ENCODE data around the gene MORN5.

Gene MORN5

DNA sequence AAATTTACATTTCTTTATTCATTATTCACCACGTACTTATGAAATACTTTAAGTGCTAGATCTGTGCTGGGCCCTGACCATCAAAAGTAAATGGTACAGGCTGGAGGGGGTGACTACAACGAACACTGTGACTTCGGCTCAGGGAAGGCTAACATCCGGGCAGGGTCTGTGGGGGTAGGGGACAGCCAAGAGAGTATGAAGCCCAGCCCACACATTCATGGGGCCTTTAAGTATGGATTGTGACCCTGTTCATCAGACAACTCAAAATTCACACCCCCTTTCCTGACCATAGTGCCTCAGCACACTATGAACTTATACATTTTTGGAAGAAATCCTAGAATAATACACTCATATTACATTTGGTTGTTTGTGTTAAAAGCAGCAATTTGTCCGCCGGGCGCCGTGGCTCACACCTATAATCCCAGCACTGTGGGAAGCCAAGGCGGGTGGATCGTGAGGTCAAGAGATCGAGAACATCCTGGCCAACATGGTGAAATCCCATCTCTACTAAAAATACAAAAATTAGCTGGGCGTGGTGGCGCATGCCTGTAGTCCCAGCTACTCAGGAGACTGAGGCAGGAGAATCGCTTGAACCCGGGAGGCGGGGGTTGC, 33.3 kb downstream of the MORN5 start:
- DNase-seq = no peak

DNA sequence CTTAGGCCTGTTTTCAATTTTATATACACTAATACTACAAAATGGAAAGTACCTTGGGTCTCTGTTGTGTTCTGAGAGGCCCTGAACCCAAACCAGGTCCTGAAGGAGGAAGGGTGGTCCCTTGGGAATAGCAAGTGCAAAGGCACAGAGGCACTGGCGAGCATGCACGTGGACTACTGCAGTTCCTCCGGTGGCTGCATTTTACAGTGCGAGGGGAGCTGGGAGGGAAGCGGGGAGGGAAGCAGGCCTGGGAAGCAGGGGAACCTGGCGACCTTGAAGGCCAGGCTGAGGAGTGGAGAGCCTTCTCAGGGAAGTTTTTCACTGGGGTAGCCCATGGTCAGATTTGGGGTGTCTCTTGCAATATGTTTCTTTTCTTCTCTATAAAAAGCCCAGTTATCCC, 33.9 kb downstream of the MORN5 start:
- no peak for DNase-seq

DNA sequence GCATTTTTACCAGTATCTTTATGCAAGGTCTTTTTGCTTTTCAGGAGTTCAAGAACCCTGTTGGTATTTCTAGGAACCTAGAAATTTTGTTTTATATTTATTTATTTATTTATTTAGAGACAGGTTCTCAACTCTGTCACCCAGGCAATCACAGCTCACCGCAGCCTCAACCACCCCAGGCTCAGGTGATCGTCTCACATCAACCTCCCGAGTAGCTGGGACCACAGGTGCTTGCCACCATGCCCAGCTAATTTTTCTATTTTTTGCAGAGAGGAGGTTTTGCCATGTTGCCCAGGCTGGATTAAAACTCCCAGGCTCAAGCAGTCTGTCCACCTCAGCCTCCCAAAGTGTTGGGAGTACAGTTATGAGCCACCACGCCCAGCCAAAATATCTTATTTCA, 36.2 kb downstream of the MORN5 start:
- no peak for DNase-seq

DNA sequence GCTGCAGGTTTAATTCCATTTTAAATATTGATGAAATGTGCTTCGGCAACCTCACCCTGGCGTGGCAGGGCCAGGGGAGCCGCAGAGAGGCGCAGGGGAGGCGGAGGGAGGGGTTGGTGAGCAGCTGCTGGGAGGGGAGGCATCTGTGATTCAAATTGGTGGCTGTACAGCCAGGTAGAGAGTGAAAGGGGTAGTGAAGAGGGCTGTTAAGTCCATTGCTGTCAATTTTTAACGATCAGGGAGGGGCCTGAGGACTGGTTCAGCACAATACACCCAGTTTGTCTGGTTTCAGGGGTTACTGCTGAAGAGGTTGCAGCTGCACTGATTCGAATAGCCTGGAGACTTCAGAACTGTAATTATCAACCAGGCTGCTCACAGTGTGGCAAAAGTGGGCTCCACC, 37.7 kb downstream of the MORN5 start:
- no peak for DNase-seq

DNA sequence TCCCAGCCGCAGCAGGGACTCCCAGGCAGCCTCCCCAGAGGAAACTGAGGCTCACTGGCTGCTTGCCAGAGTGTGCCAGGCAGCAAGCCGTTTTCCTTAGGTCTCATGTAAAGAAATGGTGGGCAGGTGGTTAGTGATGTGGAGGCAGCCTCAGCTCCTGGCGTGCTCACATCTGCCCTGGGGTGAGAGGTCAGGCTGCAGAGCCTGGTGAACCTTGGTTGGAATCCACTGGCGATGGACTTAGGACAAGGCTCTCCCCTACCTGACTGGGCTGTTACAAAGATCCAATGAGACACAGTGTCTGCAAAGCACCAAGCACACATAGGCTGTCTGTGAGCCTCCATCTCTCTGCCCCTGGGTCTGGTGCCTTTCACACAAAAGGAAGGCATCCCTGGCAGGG, 38.2 kb downstream of the MORN5 start:
- no peak for DNase-seq

DNA sequence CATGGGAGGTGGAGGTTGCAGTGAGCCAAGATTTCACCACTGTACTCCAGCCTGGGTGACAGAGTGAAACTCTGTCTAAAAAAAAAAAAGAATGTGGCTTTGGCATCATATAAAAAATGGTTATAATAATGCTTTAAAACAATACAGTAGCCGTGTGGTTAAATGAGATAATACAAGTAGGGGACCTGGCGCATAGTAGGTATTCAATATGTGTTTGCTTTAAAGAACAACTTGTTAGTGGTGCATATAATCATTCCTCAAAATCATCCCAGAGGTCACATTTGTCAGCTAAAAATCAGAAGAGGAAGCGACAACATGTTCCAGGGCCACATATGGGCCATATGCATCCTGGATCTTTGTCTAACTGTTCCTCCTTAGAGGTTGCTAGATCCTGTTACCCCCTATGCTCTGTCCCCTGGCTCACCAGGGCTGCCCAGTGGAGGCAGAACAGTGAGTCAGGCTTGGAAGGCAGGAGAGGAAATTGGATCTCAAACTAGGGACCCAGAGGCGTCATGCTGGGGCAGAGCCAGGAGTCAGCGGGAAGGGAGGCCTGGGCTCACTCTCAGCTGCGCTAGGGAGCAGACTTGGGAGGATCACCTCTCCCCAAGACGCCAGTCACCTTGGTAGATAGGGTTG, 41.4 kb downstream of the MORN5 start:
- no peak for DNase-seq

DNA sequence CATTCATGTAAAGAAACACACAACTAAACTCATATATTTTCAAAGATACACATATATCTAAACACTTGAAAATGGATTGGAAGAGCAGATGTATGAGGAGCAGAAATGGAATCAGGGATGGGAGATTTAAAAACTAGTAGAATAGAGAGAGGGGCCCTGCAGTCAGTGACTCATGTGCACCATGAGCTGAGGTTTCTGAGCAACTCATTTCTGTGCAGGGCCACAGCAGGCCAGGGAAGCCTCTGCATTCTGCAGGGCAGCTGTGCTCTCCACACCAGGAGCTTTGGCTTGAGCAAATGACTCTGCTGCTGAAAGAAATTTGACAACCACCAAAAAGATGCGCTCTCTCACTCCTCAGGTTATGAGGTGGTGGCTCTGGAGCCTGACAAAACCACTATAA, 41.9 kb downstream of the MORN5 start:
- no peak for DNase-seq

DNA sequence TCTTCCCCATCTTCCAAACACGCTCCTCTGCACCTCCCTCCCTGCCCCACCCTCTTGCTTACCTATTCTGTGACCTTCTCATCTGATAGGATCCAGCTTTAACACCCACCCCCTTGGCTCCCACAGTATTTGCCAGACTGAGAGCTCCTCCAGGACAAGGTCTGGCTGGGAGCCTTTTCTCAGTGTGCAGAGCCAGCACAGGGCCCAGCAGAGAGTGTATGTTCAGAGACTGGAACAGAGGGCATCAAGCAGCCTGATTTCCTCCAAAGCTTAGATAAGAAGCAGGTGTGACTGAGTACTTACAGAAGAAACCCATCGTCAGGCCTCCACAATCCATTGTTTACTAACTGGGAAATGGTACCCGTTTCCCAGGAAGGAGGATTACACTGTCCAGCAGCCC, 42.4 kb downstream of the MORN5 start:
- DNase-seq = no peak

DNA sequence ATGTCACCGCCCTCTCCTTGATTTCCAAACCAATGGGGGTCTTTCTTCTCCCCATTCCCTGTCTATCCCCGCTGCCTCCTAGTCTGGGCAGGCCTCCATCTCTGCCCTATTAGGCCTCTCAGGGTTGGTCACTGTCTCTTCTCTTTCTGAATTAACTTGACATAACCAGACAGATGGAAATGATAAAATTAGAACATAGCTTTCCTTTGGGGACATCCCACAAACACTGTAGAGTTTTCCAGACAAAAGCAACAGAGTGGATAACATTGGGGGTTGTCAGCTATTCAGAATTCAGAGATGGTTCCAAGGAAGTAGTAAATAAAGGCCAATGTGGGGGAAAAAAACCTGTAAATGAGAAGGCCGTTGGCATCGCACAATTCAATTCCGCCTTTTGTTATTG, 44.3 kb downstream of the MORN5 start:
- DNase-seq = no peak

DNA sequence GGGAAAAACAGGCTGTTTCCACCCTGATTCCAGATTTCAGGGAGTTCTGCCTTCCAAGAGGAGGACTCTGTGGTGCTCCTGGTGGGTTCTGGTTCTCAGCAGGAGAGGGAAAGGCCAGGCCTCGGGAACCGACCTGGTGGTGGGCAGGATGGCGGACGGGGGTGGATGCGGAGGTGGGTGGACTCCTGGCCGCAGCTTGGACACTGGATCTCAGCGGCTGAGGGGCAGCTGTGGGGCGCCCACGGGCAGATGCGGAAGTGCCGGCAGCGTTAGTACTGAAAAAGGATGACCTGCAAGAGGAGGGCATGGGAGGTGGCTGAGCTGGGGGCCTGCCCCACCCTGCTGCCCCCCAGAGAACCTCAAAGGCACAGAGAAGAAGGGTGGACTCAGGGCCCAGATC, 44.8 kb downstream of the MORN5 start:
- no peak for DNase-seq

DNA sequence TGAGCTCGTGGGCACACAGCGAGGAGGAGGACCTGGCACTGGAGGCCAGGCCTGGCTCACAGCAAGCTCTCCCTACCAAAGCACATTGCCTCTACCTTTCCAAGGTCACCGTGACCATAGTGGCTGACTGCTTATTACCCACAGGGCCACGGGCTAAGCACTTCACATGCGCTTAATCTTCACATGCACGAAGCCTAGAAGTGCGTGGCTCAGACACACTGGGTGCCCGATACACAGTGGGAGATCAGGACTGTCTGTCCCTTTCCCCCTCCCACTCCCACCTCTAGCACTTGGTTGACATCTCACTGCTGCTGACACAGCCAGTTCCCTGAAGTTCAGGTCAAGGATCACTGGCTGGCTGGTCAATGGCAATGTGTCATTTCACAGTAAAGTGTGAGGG, 45.5 kb downstream of the MORN5 start:
- DNase-seq = no peak

DNA sequence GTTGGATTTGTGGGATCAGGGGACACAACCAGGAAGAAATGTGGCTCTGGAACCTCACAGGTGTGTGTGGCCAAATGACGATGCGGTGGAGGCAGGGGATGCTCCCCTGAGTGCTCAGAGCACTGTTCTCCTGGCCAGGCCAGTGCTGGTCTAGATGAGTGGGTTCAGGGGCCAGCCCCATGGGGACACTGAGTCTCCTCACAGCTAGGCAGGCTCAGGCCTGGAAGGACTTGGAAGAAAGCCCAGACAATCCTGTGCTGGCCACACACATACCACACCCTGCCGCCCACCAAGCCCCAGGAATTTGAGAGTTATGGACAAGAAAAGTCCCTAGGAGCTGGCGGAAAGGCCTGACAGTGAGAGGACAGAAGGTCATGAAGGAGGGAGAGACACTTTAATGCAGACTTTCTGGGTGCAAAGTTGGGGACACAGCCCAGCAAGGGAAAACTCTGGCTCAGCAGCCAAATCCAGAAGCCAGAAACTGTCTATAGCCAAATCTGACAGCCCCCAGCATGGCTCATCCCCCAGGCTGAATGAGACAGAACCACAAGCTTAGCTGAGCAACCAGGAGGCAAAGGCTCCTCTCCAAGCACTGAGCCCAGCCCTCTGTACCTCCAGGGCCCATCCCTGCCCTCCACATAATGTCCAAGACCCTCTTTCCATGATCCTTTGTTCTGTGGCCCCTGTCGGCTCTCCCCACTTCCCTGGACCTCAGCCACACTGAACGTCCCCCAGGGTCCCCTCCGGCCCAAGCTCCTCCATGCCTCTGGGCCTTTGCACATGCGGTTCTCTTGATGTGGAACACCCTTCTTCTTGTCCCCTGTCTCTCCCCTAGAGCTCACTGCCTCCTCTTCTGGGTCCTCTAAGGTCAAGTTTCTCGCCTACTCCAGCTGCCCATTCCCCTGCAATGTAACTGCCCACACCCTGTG, 46.7 kb downstream of the MORN5 start:
- DNase-seq = no peak

DNA sequence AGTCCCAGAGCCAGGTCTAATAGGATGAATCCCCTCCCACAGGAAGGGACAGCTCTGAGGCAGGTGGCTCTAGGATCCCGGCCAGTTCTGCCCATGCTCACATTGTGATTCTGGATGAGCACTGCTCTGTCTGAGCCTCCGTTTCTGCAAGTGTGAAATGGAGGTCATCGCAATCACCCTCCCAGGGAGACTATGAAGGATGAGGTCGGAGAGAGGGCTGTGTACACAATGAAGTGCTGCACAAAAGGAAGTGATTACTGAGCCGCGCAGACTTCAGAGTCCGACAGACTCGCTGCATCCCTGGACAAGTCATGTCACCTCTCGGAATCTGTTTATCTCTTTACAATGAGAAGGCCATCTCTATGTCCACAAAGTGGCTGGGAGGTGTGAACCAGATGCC, 47.4 kb downstream of the MORN5 start:
- DNase-seq = no peak

DNA sequence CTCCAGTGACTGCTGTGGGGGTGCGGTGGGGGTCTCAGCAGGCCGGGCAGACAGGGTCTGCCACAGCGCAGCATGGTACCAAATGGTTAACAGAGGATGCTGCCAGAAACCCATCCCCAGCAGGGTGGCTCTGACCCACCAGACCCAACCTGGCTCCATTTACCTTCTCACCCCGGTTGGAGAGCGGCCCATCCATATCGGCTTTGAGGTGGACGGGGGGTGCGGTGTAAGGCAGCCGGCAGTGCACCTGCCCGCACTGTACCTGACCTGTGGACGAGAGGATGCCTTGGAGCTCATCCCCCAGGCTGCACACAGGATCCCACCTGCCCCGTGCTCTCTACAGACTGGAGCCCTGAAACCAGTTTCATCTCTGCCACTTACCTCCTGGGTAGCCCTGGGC, 49.7 kb downstream of the MORN5 start:
- no peak for DNase-seq

DNA sequence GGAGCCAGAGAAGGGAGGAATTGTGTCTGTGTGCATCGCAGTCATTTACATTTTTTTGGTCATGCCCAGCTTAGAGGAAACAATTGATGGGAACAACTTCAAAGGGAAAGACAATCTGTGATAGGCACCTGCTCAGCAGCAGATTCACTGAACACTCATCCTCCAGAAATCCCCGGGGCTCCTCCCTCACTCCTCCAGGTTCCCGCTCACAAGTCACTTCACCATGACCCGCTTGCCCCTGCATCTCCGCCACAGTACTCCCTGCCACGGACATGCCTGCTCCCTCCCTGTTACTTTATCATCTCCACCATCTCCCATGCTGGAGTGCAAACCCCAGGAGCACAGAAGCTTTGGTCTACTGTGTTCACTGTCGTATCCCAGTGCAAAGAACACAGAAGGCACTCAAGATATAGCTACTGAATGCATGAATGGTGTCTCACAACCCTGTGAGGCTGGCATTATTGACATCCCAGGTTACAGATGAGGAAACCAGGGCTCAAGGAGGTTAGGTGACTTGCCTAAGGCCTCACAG, 52.8 kb downstream of the MORN5 start:
- DNase-seq = no peak

DNA sequence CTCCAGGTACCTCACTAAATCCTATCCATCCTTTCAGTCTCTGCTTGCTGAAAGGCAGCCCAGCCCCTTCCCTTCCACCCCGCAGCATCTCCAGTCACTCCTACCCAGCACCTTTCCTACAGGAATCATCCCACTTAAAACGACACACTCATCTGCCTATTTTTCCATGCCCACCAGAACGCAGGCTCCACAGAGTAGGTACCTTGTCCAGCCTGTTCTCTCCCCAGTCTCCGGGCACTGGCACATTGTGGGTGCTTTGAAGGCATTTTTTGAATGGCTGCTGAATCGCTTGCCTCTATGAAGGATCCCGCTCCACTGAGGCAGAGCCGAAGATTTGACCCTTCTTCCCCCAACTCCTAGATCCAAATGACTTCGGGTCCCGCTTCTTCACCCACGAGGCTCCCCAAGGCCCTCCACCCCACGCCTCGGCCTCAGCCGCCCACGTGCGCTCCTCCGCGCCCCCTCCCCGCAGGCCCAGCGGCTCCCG, 53.4 kb downstream of the MORN5 start:
- no peak for DNase-seq

DNA sequence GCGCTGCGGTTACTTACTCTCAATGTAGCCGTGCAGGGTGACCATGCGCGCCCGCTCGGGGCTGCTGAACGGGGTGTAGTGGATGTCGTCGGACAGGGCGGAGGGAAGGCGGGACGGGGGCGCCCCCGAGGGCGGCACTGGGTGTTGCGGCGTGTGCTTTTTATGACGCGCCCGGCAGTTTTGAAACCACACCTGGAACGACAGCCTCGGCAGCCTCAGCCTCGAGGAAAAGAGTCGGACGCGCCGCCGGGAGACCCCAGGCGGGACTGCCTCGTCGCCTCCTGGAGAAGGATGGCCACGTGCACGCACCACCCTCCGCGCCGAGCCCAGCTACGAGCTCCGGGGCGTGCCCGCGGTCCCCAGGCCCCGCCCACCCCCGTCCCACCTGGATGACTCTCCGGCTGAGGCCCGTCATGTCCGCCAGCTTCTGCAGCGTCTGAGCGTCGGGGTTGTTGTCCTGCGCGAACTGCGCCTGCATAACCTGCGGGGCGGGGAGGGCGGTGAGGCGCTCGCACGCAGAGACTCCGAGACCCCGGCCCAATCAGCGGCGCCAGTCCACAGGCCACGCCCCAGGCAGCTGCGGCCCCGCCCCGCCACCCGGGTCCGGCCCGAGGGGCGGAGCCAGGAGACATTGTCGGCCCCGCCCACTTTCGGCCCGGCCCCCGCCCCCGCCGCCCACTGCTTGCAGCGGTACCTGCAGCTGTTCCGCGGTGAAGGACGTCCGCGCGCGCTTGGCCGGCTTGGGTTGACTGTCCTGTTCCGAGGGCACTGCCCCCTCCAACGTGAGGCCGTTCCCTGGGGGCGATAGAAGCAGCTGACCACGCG, 54.1 kb downstream of the MORN5 start:
- no peak for DNase-seq

DNA sequence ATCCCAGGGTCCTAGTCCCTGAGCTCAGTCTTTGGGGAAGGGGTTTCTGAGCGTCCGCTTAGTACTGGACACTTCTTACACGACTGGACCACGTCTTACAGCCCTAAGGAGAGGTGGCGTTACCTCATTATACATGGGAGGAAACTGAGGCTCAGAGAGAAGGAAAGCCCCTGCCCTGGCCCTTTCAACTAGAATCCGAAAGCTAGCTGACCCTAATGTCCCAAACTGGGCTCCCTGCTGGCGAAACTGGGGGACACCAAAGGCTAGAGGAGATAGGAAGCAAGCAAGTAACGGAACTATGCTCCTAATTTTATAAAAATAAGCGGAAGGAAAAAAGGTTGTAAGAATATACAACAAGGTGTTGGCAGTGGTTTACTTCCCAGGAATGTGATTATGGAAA, 54.8 kb downstream of the MORN5 start:
- no peak for DNase-seq

DNA sequence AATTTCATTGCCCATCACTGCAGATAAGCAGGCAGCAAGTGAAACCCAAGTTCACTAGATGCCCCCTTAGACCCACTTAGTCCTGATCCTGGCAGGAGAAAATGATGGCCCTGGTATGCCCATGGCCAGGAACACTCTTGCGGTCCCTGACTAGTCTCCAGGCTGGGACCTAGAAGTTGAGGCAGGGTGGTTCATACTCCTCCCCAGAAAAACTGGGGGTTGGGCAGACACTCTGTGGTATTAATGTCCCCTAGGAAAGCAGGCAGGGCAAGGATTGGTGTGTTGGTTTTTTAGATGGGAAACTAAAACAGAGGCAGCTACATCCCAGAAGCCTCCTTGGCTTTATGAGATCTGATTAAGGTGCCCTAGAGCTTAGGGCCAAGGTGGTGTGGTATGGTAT, 56.0 kb downstream of the MORN5 start:
- no peak for DNase-seq

DNA sequence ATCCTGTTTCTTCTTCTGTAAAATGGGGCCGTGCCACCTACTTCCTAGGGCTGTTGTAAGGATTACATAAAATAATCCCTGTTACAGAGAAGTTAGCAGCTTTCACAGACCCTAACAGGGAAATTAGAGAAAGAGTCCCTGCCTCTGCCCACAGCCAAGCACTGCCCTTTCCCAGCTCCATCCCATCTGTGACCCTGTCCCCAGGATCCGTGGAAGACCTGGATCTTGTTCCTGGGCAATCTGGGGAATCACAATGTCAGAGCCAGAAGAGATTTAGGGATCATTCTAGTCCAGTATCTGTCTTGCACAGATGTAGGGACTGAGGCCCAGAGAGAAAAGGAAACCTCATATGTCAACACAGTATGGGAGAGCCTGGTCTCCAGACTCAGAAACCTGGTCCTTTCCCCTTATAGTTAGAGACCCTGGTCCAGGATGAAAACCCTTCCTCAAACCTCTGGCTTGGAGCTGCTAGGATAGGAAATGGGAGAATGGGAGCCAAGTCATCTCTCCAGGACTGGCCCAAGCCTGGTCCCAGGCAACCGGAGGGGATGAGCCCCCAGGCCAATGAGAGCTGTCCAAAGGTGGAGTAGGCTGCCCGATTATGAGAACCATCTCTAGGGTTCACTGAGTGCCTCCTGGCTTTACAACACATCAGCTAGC, 56.6 kb downstream of the MORN5 start:
- DNase-seq = no peak

DNA sequence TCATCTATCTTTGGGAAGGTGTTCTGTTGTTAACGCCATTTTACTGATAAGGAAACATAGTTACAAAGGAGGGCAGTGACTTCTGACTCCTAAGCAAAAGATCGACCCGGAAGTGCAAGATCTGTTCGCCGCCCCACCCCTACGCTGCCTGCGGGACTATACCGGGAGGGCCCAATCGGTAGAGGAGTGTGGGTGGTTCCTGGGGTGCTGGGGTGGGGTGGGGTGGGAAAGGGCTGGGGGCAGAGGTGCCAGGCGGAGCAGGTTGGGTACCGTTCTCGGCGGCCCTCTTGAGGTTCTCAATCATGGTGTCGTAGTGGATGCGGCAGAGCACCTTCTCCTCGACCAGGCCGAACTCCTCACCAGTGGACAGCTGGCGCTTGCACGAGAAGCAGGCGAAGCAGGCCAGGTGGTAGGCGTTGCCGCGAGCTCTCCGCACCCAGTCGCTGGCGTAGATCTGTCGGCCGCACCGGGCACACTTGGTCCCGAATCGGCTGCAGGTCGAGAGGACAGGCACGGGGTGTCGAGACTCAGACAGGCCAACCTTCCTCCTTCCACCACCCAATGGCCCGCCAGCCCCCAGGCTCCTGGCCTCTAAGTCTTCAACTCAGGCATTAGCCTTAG, 57.2 kb downstream of the MORN5 start:
- DNase-seq = no peak

DNA sequence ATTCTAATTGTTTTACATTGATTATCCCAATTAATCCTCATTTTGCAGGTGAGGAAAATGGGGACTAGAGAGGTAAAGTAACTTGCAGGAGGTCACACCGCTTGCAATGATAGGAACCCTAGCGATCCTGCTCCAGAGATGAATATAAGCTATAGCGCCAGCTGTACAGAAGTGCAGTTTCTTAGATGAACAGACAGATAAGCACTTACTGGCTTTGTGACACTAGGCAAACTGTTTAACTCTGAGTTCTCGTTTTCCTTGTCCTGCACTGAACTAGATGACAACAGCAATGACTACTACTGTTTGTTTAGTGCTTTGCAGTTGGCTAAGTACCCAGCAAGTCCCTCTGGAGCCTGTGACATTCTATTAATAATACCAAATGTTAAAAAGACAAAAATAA, 57.9 kb downstream of the MORN5 start:
- no peak for DNase-seq
